Hematopoietic multipotent progenitor cell treated with erythropoietin and hydrocortisone succinate and interleukin-3 and kit ligand, for 4 days (in vitro differentiated cells): Measurements from ENCODE around the gene DTX3.
A peak's percentile ranks its signal among the peaks of the same experiment; 100 is the strongest.
"Not testable (repeated sequence)": the region's sequence is repeated elsewhere in the genome, so short reads cannot be mapped to it uniquely, and the experiment has no call there.

Experiments used
- DNase-seq: peaks from one replicate; pipeline ENCODE4 v3.0.0-alpha.2; 2015

DTX3 gene

GRCh38 chr12:57636731-57637130, 32.1 kb downstream of the DTX3 start:
- not testable (repeated sequence) for DNase-seq

DNA sequence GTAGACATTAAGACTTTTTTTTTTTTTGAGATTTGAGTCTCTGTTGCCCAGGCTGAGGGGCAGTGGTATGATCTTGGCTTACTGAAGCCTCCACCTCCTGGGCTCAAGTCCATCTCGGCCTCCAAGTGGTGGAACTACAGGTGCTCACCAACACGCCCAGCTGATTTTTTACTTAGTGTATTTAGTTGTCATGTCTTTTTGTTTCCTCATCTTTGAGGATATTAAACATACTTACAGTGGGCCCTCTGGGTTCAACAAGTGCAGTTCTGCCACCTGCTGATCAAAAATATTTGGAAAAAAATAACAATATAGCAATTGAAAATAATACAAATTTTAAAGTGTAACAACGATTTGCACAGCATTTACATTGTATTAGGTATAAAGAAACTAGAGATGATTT, 32.7 kb downstream of the DTX3 start:
- peak; percentile 31 for DNase-seq

GRCh38 chr12:57638096-57638495, 33.5 kb downstream of the DTX3 start:
- DNase-seq: no peak

DNA sequence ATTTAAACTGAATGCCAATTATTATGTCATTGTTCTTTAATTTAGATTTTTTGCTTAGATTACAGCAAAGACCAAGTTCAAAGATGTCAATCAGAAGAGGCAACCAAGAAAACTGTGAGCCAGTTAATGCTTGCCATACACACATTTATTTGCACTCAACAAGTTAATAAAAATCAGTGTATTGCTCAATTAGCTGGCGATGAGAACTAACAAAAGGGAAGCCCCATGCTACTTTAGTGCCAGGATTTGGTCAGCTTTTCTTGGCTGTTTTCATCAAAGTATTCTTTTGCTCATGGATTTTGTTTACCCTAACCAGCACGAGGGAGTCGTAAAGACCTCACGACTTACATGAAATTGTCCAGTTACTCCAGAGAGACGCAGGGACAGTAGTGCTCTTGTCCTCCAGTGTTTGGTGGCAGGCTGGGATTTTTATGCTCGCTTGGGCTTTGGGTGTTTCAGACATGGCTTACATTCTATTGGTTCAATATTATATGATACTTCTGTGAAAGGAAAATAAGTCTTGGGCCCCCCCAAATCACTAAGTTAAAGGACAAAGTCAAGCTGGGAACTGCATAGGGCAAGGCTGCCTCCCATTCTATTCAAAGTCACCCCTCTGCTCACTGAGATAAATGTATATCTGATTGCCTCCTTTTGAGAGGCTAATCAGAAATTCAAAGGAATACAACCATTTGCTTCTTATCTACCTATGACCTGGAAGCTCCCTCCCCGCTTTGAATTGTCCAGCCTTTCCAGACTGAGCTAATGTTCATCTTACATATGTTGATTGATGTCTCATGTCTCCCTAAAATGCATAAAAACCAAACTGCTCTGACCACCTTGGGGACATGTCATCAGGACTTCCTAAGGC, 35.8 kb downstream of the DTX3 start:
- DNase-seq: no peak

- DNase-seq: no peak
Measured at GRCh38 chr12:57641699-57642442, 37.2 kb downstream of the DTX3 start.

DNA sequence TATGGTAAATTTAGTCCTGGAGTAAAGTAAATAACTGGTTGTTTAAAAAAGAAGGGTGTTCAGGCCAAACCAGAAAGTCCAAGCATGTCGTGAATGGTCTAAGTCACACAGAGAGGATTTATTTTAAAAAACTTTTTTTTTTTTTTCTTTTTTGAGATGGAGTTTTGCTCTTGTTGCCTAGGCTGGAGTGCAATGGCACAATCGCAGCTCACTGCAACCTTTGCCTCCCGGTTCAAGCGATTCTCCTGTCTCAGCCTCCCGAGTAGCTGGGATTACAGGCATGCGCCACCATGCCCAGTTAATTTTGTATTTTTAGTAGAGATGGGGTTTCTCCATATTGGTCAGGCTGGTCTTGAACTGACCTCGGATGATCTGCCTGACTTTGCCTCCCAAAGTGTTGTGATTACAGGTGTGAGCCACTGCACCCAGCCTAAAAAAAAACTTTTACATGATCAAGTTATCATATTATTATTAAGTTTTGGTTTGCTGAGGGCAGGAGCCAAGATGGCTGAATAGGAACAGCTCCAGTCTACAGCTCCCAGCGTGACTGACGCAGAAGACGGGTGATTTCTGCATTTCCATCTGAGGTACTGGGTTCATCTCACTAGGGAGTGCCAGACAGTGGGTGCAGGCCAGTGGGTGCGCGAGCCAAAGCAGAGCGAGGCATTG, 41.5 kb downstream of the DTX3 start:
- DNase-seq: peak; percentile 40

DNA sequence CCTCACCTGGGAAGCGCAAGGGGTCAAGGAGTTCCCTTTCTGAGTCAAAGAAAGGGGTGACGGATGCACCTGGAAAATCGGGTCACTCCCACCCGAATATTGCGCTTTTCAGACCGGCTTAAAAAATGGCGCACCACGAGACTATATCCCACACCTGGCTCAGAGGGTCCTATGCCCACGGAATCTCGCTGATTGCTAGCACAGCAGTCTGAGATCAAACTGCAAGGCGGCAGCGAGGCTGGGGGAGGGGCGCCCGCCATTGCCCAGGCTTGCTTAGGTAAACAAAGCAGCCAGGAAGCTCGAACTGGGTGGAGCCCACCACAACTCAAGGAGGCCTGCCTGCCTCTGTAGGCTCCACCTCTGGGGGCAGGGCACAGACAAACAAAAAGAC, 42.0 kb downstream of the DTX3 start:
- DNase-seq: not testable (repeated sequence)

GRCh38 chr12:57654042-57654441, 49.4 kb downstream of the DTX3 start:
- DNase-seq: no peak

- DNase-seq: no peak
Measured at GRCh38 chr12:57655541-57656240, 51.1 kb downstream of the DTX3 start.

- DNase-seq: not testable (repeated sequence)
Measured at GRCh38 chr12:57656408-57656807, 51.8 kb downstream of the DTX3 start.

- no peak for DNase-seq
Measured at GRCh38 chr12:57657744-57658143, 53.1 kb downstream of the DTX3 start.

GRCh38 chr12:57658890-57659289, 54.3 kb downstream of the DTX3 start:
- DNase-seq: no peak
